Measurements from ENCODE around the gene CRYGS. TPM values are rescaled to one million over a fixed set of nuclear protein-coding genes. Genes with fewer than 3 reads are reported as not detected.

CRYGS gene
- total and polyA plus RNA-seq, 4 donors = 1.2 to 5.8 (median 2.8) TPM

DNA sequence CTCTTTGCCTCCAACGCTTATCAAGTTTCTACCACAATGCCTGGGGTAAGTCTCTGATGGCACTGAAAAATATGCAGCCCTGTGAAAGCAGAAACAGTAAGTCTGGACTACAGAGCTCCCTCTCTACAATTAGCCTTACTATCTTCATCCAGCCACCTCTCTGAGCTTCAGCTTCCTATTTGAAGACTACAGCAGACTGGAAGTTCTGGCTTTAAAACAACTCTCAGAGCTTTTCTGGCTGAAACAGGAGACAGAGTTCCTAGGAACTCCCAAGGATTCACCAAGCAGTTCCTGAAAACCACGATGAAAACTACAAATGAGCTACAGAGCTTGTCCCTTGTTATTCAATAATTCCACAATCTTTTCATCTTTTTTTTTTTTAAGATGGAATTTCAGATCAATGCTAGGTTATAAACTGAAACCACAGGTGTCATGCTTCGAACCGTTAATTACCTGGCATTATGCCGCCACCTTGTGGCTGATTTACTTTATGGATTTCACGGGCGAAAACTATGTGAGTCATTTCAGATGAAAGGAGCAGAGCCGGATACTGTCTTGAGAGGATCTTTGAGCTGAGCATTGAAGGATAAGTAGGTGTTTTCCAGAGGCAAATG lies 3.9 kb downstream of the CRYGS start:
- peak; percentile 79 for ATAC-seq (ENCODE audit: insufficient read depth, low FRiP score)
- 11% methylated on average over 8 of the region's 8 CpGs for WGBS, 2 donors
- peaks cover 0 to 8% (median 4%) of the 10 kb centered on the region in 4 donors for H3K36me3 ChIP-seq (ENCODE audit: control insufficient read depth in 4 of 4, insufficient read depth in 4 of 4, low read length in 4 of 4)
- H3K27ac ChIP-seq (ENCODE audit: low read depth in 1 of 2, low read length in 1 of 2) = no peak overlapping the region
- peak; percentile 64 to 75 (median 69) for DNase-seq
- TF ChIP-seq CTCF (IDR thresholded peaks at IDR 0.05; ENCODE audit: control extremely low read depth, extremely low read depth) = peak; percentile 65
- H3K9ac ChIP-seq (ENCODE audit: insufficient read depth in 1 of 2, low read length in 2 of 2) = peak overlapping the region in 1 of 2 donors; percentile 38
- H3K9me3 ChIP-seq (ENCODE audit: control insufficient read depth in 4 of 4, insufficient read depth in 3 of 4, low read length in 3 of 4) = no peaks in the 10 kb centered on the region
- peaks cover 0 to 5% (median 0%) of the 10 kb centered on the region in 5 donors for H3K4me1 ChIP-seq (ENCODE audit: control insufficient read depth in 5 of 5, insufficient read depth in 5 of 5, low read length in 5 of 5)
- no peaks in the 10 kb centered on the region for H3K27me3 ChIP-seq (ENCODE audit: control insufficient read depth in 3 of 3, insufficient read depth in 3 of 3, low read length in 2 of 3)
- H3K4me3 ChIP-seq = no peak overlapping the region

DNA sequence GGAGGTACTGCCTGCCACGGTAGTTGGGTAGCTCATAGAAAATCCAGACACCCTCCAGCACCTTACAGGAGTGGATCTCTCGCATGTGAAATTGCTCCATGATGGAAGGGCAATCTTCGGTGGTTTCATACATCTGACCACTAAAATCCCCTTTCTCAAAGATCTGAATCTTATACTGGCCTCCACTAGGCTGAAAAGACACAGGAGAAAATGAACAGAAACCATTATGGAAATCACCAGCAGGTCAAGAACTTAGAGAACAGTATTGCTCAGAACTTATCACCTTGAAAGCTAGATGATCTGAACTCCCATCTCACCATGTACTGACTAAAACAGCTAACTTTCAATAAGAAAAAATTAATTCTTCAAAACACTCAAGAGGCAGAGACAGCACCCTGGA lies 5.4 kb downstream of the CRYGS start:
- WGBS, 2 donors = 94 to 97% methylated on average over 3 of the region's 3 CpGs
- no peak for TF ChIP-seq CTCF (IDR thresholded peaks at IDR 0.05; ENCODE audit: control extremely low read depth, extremely low read depth)
- peaks cover 0 to 5% (median 1%) of the 10 kb centered on the region in 4 donors for H3K36me3 ChIP-seq (ENCODE audit: control insufficient read depth in 4 of 4, insufficient read depth in 4 of 4, low read length in 4 of 4)
- ATAC-seq (ENCODE audit: insufficient read depth, low FRiP score) (no peak), DNase-seq (no peak)
- peaks cover 0 to 5% (median 0%) of the 10 kb centered on the region in 5 donors for H3K4me1 ChIP-seq (ENCODE audit: control insufficient read depth in 5 of 5, insufficient read depth in 5 of 5, low read length in 5 of 5)
- no peak overlapping the region for H3K9ac ChIP-seq (ENCODE audit: insufficient read depth in 1 of 2, low read length in 2 of 2)
- no peaks in the 10 kb centered on the region for H3K27me3 ChIP-seq (ENCODE audit: control insufficient read depth in 3 of 3, insufficient read depth in 3 of 3, low read length in 2 of 3)
- no peak overlapping the region for H3K27ac ChIP-seq (ENCODE audit: low read depth in 1 of 2, low read length in 1 of 2)
- H3K9me3 ChIP-seq (ENCODE audit: control insufficient read depth in 4 of 4, insufficient read depth in 3 of 4, low read length in 3 of 4) = no peaks in the 10 kb centered on the region
- H3K4me3 ChIP-seq = no peak overlapping the region

DNA sequence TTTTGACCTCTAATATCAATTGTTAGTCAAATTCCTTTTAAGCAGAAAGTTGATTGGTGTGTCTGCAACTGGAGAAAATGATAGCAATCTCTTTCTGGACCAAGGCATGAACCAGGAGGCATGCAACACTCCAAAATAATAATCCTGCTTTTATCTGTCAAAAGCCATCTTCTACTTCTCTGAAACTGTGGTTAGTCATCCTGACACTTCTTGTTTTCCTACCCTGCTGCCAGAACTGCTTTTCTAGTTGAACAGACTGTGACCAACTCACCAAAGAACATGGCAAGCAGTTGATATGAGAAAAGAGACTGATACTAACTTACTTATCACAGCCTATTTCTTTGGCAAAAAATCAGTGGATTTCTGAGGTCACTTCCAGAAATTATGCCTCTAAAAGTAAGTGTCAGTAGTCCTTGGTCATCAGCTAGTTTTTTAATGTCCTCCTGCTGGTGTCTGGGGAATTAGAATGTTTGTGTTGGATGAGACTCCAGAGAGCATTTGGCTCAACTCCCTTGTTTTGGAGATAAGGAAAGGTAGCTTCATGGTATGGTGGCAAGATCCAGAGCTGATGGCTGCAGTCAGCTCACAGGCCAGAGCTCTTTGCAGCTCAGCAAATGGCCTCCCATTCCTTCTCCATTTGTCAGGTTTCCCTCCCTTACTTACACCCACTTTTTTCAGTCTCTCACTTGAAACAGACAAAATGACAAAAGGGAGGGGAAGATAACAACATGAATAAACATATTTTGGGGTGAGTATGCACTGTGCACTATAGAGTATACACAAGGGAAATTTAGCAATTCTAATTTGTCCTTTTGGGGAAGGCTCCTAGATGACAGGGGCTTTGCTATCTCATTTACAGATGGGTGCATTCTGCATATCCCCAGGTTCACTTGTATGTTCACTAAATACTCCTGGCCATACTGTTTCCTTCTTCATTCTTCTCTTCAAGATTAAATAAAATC lies 7.0 kb downstream of the CRYGS start:
- Histone ChIP-seq H3K9me3 (ENCODE audit: control insufficient read depth in 4 of 4, insufficient read depth in 3 of 4, low read length in 3 of 4) (no peaks in the 10 kb centered on the region), H3K9ac (ENCODE audit: insufficient read depth in 1 of 2, low read length in 2 of 2) (no peak overlapping the region), H3K27me3 (ENCODE audit: control insufficient read depth in 3 of 3, insufficient read depth in 3 of 3, low read length in 2 of 3) (no peaks in the 10 kb centered on the region), H3K36me3 (ENCODE audit: control insufficient read depth in 4 of 4, insufficient read depth in 4 of 4, low read length in 4 of 4) (peaks cover 0 to 5% (median 1%) of the 10 kb centered on the region in 4 donors), H3K4me3 (no peak overlapping the region), H3K27ac (ENCODE audit: low read depth in 1 of 2, low read length in 1 of 2) (peak overlapping the region in 1 of 2 donors; percentile 9), H3K4me1 (ENCODE audit: control insufficient read depth in 5 of 5, insufficient read depth in 5 of 5, low read length in 5 of 5) (peaks cover 0 to 5% (median 0%) of the 10 kb centered on the region in 5 donors)
- DNase-seq = peak in 1 of 3 donors; percentile 11
- ATAC-seq (ENCODE audit: insufficient read depth, low FRiP score) = no peak
- TF ChIP-seq CTCF (IDR thresholded peaks at IDR 0.05; ENCODE audit: control extremely low read depth, extremely low read depth) = no peak

All from lung (tissue), 12 donors.